SK-N-MC (cell line): ENCODE data around the gene FBXL16.

Experiments used
- EZH2 ChIP-seq: fragments of 200-600 bp; sonication (generic); IDR thresholded peaks from one replicate; pipeline ENCODE4 v1.6.1; 2017; ENCODE audit warnings: antibody characterized with exemption
- FOXP2 ChIP-seq: optimal IDR thresholded peaks from 2 replicates; pipeline ENCODE3; 2011; ENCODE audit warnings: mild to moderate bottlenecking, moderate library complexity; ENCODE audit not compliant: insufficient read depth; ENCODE audit errors: extremely low read length, control extremely low read depth
- POLR2AphosphoS5 ChIP-seq: IDR thresholded peaks from 2 replicates; pipeline ENCODE4 v1.6.1; 2012; ENCODE audit warnings: mild to moderate bottlenecking, low read depth, low read length, borderline replicate concordance

DNA sequence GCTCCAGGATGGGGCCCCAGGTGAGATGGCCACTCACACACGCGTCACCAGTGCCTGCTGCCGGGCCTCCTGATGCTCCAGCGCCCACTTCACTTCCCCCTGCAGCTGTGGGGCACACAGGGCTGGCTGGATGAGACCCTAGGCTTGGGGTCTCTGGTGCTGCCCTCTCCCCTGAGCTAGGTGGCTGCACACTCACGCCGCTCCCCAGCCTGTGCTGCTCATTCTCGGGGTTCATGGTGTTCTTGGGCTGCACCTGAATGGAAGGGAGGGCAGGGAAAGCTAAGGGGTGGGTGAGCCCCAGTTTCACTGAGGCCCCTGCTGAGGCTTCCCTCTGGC is 19.4 kb upstream of the FBXL16 start:
- TF ChIP-seq POLR2AphosphoS5 (no peak), EZH2 (no peak), FOXP2 (no peak)
